SU-DHL-6 (cell line): Measurements from ENCODE around the gene NRG4.

Experiments used
- H2AFZ ChIP-seq: fragments of 200-600 bp; sonication (generic); 2 replicates; pipeline ENCODE4 v1.6.1; 2014; ENCODE audit warnings: low read depth, mild to moderate bottlenecking, moderate library complexity, mixed read lengths, antibody characterized with exemption, low read length; ENCODE audit not compliant: severe bottlenecking
- H3F3A ChIP-seq: fragments of 200-600 bp; shearing (Covaris generic); 2 replicates; pipeline ENCODE4 v1.6.0; 2016; ENCODE audit warnings: antibody characterized with exemption, mild to moderate bottlenecking; ENCODE audit not compliant: insufficient read depth
- H3K27ac ChIP-seq: fragments of 200-600 bp; sonication (generic); 2 replicates; pipeline ENCODE4 v1.5.1; 2016; ENCODE audit warnings: low read depth, mild to moderate bottlenecking, low read length, moderate library complexity, mixed read lengths
- H3K27me3 ChIP-seq: fragments of 200-600 bp; sonication (generic), shearing (Covaris generic); 2 replicates; pipeline ENCODE4 v1.6.0; 2014; ENCODE audit warnings: mild to moderate bottlenecking, low read length
- H3K36me3 ChIP-seq: fragments of 200-600 bp; sonication (generic); 2 replicates; pipeline ENCODE4 v1.6.1; 2014; ENCODE audit warnings: mild to moderate bottlenecking, low read length, mixed read lengths
- H3K4me2 ChIP-seq: fragments of 300-600, 200-600 bp; shearing (Covaris generic), sonication (generic); 2 replicates; pipeline ENCODE4 v1.6.0; 2014; ENCODE audit warnings: low read length, low read depth, mild to moderate bottlenecking; ENCODE audit not compliant: poor library complexity, severe bottlenecking
- H3K4me3 ChIP-seq: fragments of 200-600 bp; sonication (generic); 2 replicates; pipeline ENCODE4 v1.5.1; 2014; ENCODE audit warnings: antibody characterized with exemption, low read length, mild to moderate bottlenecking, mixed read lengths; ENCODE audit not compliant: insufficient read depth, poor library complexity, severe bottlenecking
- H3K79me2 ChIP-seq: fragments of 200-600 bp; sonication (generic); 2 replicates; pipeline ENCODE4 v1.6.1; 2014; ENCODE audit warnings: mild to moderate bottlenecking, low read length, moderate library complexity; ENCODE audit not compliant: insufficient read depth
- H3K9ac ChIP-seq: fragments of 200-600 bp; sonication (generic); 2 replicates; pipeline ENCODE4 v1.7.0; 2014; ENCODE audit warnings: mild to moderate bottlenecking, low read length
- H3K9me2 ChIP-seq: fragments of 200-600 bp; sonication (generic); replicated peaks from 2 replicates; pipeline ENCODE4 v1.6.1; 2014; ENCODE audit warnings: low read length; ENCODE audit not compliant: insufficient read depth
- H3K9me3 ChIP-seq: fragments of 200-600 bp; sonication (generic); 2 replicates; pipeline ENCODE4 v1.6.1; 2014; ENCODE audit warnings: low read length, mixed read lengths; ENCODE audit not compliant: insufficient read depth
- H4K20me1 ChIP-seq: fragments of 200-600 bp; sonication (generic); 2 replicates; pipeline ENCODE4 v1.6.1; 2014; ENCODE audit warnings: low read depth, mild to moderate bottlenecking, antibody characterized with exemption, low read length, moderate library complexity, mixed read lengths
- EZH2phosphoT487 ChIP-seq: fragments of 200-600 bp; sonication (generic), shearing (Covaris generic); conservative IDR thresholded peaks from 2 replicates; pipeline ENCODE4 v1.6.1; 2018; ENCODE audit warnings: mild to moderate bottlenecking, antibody characterized with exemption, low read length, moderate library complexity, mixed read lengths
- TF ChIP-seq, protein P1 (sequence below): fragments of 200-600 bp; sonication (generic); IDR thresholded peaks from one replicate; pipeline ENCODE4 v1.5.1; 2017; ENCODE audit warnings: antibody characterized with exemption, mild to moderate bottlenecking, low read length, moderate library complexity; ENCODE audit not compliant: insufficient read depth, poor library complexity, severe bottlenecking

NRG4 gene

GRCh38 chr15:76034111-76034510 lies 21.9 kb upstream of the NRG4 start:
- Histone ChIP-seq H3K4me3 (no peak overlapping the region), H3K79me2 (no peaks in the 10 kb centered on the region), H3K27me3 (no peaks in the 10 kb centered on the region), H3K9me2 (no peaks in the 10 kb centered on the region), H3K27ac (no peak overlapping the region), H3K4me2 (no peak overlapping the region), H3K9me3 (no peaks in the 10 kb centered on the region), H3K9ac (no peak overlapping the region), H2AFZ (no peak overlapping the region), H3F3A (no peaks in the 10 kb centered on the region), H3K36me3 (no peaks in the 10 kb centered on the region), H4K20me1 (no peaks in the 10 kb centered on the region)
- TF ChIP-seq, protein P1, sequence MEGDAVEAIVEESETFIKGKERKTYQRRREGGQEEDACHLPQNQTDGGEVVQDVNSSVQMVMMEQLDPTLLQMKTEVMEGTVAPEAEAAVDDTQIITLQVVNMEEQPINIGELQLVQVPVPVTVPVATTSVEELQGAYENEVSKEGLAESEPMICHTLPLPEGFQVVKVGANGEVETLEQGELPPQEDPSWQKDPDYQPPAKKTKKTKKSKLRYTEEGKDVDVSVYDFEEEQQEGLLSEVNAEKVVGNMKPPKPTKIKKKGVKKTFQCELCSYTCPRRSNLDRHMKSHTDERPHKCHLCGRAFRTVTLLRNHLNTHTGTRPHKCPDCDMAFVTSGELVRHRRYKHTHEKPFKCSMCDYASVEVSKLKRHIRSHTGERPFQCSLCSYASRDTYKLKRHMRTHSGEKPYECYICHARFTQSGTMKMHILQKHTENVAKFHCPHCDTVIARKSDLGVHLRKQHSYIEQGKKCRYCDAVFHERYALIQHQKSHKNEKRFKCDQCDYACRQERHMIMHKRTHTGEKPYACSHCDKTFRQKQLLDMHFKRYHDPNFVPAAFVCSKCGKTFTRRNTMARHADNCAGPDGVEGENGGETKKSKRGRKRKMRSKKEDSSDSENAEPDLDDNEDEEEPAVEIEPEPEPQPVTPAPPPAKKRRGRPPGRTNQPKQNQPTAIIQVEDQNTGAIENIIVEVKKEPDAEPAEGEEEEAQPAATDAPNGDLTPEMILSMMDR: no peak
- TF ChIP-seq EZH2phosphoT487: no peak

DNA sequence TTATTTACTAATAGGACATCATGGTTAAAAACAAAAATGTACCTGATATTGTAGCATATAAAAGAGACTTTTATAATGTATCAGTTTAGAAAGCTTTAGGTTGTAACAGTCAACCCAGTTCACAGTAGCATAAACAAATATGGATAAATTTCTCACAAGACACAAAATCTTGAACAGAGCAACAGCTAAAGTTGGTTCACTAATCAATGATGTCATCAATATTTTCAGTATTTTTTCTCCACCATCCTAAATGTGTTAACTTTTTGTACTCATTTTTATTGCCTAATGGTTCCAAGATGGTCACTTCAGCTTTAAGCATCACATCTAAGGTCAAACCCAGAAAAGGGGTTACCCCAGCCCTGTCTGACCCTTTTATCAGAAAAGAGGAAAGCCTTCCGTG lies 21.2 kb upstream of the NRG4 start:
- Histone ChIP-seq H3K27ac (no peak overlapping the region), H3K36me3 (no peaks in the 10 kb centered on the region)

DNA sequence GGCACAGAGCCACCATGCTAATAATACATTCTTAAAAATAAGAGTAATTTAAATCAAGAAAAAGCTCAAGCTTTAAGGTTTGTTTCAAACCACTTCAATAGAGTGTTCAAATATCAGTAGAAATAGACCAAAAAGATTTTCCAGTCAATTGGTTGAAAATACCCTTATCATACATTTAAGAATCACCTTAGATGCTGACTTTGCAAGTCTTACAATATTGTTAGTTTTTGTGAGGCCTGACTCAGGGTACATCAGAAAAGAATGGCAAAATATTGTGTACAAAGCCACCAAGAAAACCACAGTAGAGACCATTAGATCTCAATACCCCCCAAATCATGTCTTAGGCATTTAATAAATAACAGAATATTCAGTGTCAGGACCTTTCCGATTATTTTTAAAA lies 19.8 kb upstream of the NRG4 start:
- no peak for TF ChIP-seq EZH2phosphoT487
- TF ChIP-seq, protein P1: no peak
- no peaks in the 10 kb centered on the region for H3K79me2 ChIP-seq
- no peak overlapping the region for H3K27ac ChIP-seq
- H3K9ac ChIP-seq: no peak overlapping the region
- H3K4me3 ChIP-seq: no peak overlapping the region
- H3K36me3 ChIP-seq: no peaks in the 10 kb centered on the region
- no peaks in the 10 kb centered on the region for H3K9me3 ChIP-seq
- H4K20me1 ChIP-seq: no peaks in the 10 kb centered on the region
- H3F3A ChIP-seq: no peaks in the 10 kb centered on the region
- H3K4me2 ChIP-seq: no peak overlapping the region
- no peak overlapping the region for H2AFZ ChIP-seq
- H3K9me2 ChIP-seq: no peaks in the 10 kb centered on the region
- no peaks in the 10 kb centered on the region for H3K27me3 ChIP-seq

More for the DNA sequence above, 21.2 kb upstream of the NRG4 start:
- no peak overlapping the region for H3K4me3 ChIP-seq
- no peaks in the 10 kb centered on the region for H3K9me2 ChIP-seq
- H3F3A ChIP-seq: no peaks in the 10 kb centered on the region
- no peaks in the 10 kb centered on the region for H3K9me3 ChIP-seq
- no peak overlapping the region for H2AFZ ChIP-seq
- no peak overlapping the region for H3K9ac ChIP-seq
- no peak overlapping the region for H3K4me2 ChIP-seq
- H3K79me2 ChIP-seq: no peaks in the 10 kb centered on the region
- H3K27me3 ChIP-seq: no peaks in the 10 kb centered on the region
- no peaks in the 10 kb centered on the region for H4K20me1 ChIP-seq
- TF ChIP-seq, protein P1: no peak
- TF ChIP-seq EZH2phosphoT487: no peak
